T-helper 2 cell (primary cell): ENCODE results near the gene HES7.

Experiments
- DNase-seq, 5 experiments: peaks; one replicate each; pipeline versions ENCODE4 v3.0.0 to v3.0.0-alpha.2; 2012 to 2022

Gene HES7

GRCh38 chr17:8155231-8155995, 31.5 kb upstream of the HES7 start:
- peak in 1 of 5 experiments; percentile 37 for DNase-seq

- no peak for DNase-seq
Observed at GRCh38 chr17:8154608-8155155, 30.8 kb upstream of the HES7 start.

- DNase-seq = peak; percentile 79 to 96 (median 86)
Observed at GRCh38 chr17:8153957-8154607, 30.2 kb upstream of the HES7 start.

GRCh38 chr17:8153525-8153956, 29.6 kb upstream of the HES7 start:
- DNase-seq = no peak

- DNase-seq = no peak
Observed at GRCh38 chr17:8153031-8153451, 29.1 kb upstream of the HES7 start.

GRCh38 chr17:8152112-8152775, 28.3 kb upstream of the HES7 start, which contains the start of gene PER1:
Gene PER1, minus strand, starts transcription at chr17:8152404. Its CDS starts 1,698 bp downstream, at chr17:8150706.
- peak; percentile 66 to 88 (median 82) for DNase-seq

GRCh38 chr17:8151641-8152111, 27.8 kb upstream of the HES7 start:
- DNase-seq = peak in 1 of 5 experiments; percentile 30

GRCh38 chr17:8151120-8151640, 27.3 kb upstream of the HES7 start:
- peak; percentile 75 to 93 (median 91) for DNase-seq

GRCh38 chr17:8150194-8151119, 26.6 kb upstream of the HES7 start:
- DNase-seq = no peak

- DNase-seq = no peak
Observed at GRCh38 chr17:8149419-8150193, 25.7 kb upstream of the HES7 start.

- no peak for DNase-seq
Observed at GRCh38 chr17:8148560-8148959, 24.7 kb upstream of the HES7 start.

GRCh38 chr17:8147805-8148404, 24.0 kb upstream of the HES7 start:
- DNase-seq = no peak

GRCh38 chr17:8147141-8147804, 23.4 kb upstream of the HES7 start:
- no peak for DNase-seq

- no peak for DNase-seq
Observed at GRCh38 chr17:8146381-8147140, 22.7 kb upstream of the HES7 start.

- DNase-seq = no peak
Observed at GRCh38 chr17:8145811-8146210, 21.9 kb upstream of the HES7 start.

GRCh38 chr17:8144401-8145231, 20.7 kb upstream of the HES7 start:
- DNase-seq = no peak

GRCh38 chr17:8143581-8144400, 19.9 kb upstream of the HES7 start:
- DNase-seq = no peak
